ENCODE results near the gene STPG1.

- TF ChIP-seq CTCF (IDR thresholded peaks at IDR 0.05) = no peak
- TF ChIP-seq ZFX (IDR thresholded peaks at IDR 0.05; ENCODE audit: borderline replicate concordance) = no peak
These were observed 46.9 kb downstream of the STPG1 start for GRCh38 chr1:24366707-24367106.
